Tibial nerve (tissue), 4 donors: ENCODE measurements around the gene DNAJC6. TPM values are rescaled to one million over a fixed set of nuclear protein-coding genes. Genes with fewer than 3 reads are reported as not detected.
"Not testable (repeated sequence)": the region's sequence is repeated elsewhere in the genome, so short reads cannot be mapped to it uniquely, and the experiment has no call there.

ENCODE experiments used
- DNase-seq, 2 donors: peaks; one replicate each; pipeline ENCODE4 v3.0.0-alpha.2; 2019; ENCODE audit warnings: low spot score in 2 of 2
- H3K27ac ChIP-seq, 4 donors: fragments of 200-600 bp; sonication (generic) in 3 of 4; one replicate each; pipeline ENCODE4 v1.5.1; 2017 to 2019; ENCODE audit warnings: mild to moderate bottlenecking in 1 of 4
- H3K27me3 ChIP-seq, 2 donors: fragments of 200-600 bp; sonication (generic) in 1 of 2; one replicate each; pipeline versions ENCODE4 v1.5.1 to v1.6.0; 2017 to 2019
- H3K36me3 ChIP-seq, 3 donors: fragments of 200-600 bp; sonication (generic); one replicate each; pipeline ENCODE4 v1.5.1; 2018 to 2019
- H3K4me1 ChIP-seq, 4 donors: fragments of 200-600 bp; sonication (generic) in 3 of 4; one replicate each; pipeline ENCODE4 v1.5.1; 2017 to 2019
- H3K4me3 ChIP-seq, 4 donors: fragments of 200-600 bp; sonication (generic) in 3 of 4; one replicate each; pipeline ENCODE4 v1.5.1; 2017 to 2019; ENCODE audit warnings: mild to moderate bottlenecking in 1 of 4, moderate library complexity in 1 of 4
- H3K9me3 ChIP-seq, 4 donors: fragments of 200-600 bp; sonication (generic) in 3 of 4; one replicate each; pipeline ENCODE4 v1.5.1; 2017 to 2019
- CTCF ChIP-seq, 5 experiments: fragments of 200-600 bp in 3 of 5; fragments of 450-650 bp in 2 of 5; sonication (generic) in 3 of 5; IDR thresholded peaks; one replicate each; pipeline ENCODE4 v1.5.1; 2016 to 2019; ENCODE audit warnings: antibody characterized with exemption in 5 of 5, mild to moderate bottlenecking in 3 of 5, moderate library complexity in 2 of 5
- EP300 ChIP-seq, 2 donors: sonication (generic); formaldehyde crosslinking; IDR thresholded peaks; one replicate each; pipeline ENCODE4 v1.6.1; 2017; ENCODE audit warnings: antibody characterized with exemption in 2 of 2, mild to moderate bottlenecking in 1 of 2
- POLR2A ChIP-seq, 2 donors: fragments of 450-650 bp; IDR thresholded peaks; one replicate each; pipeline ENCODE4 v1.6.1; 2017; ENCODE audit warnings: antibody characterized with exemption in 2 of 2, mild to moderate bottlenecking in 2 of 2, moderate library complexity in 2 of 2
- WGBS, 2 donors: methylation state at CpG; one replicate each; pipeline ENCODE4 v1.1.5; 2018; 5-methylcytosine and 5-hydroxymethylcytosine counted together
- total RNA-seq, 4 donors: library from RNA; depleted of rRNA; stranded (reverse); fragments of >200 nt; gene quantifications; one replicate each; pipeline ENCODE4 v1.1.0, GENCODE V29; 2016

Gene DNAJC6
- total RNA-seq, 4 donors from 2014 or later = 11.4 to 19.2 (median 16.9) TPM

GRCh38 chr1:65278376-65279069, 30.8 kb upstream of the DNAJC6 start:
- Histone ChIP-seq H3K27me3 (no peaks in the 10 kb centered on the region), H3K4me3 (no peak overlapping the region), H3K27ac (no peak overlapping the region), H3K4me1 (no peaks in the 10 kb centered on the region), H3K36me3 (no peaks in the 10 kb centered on the region), H3K9me3 (no peaks in the 10 kb centered on the region)
- no peak for DNase-seq
- TF ChIP-seq POLR2A (IDR thresholded peaks at IDR 0.05) (no peak), CTCF (IDR thresholded peaks at IDR 0.05) (no peak)
- 52 to 53% methylated on average over 5 of the region's 5 CpGs for WGBS, 2 donors

GRCh38 chr1:65279070-65279779, 30.1 kb upstream of the DNAJC6 start:
- Histone ChIP-seq H3K27me3 (no peaks in the 10 kb centered on the region), H3K4me3 (no peak overlapping the region), H3K27ac (no peak overlapping the region), H3K36me3 (no peaks in the 10 kb centered on the region), H3K9me3 (no peaks in the 10 kb centered on the region), H3K4me1 (no peaks in the 10 kb centered on the region)
- 44 to 48% methylated on average over 5 of the region's 5 CpGs for WGBS, 2 donors
- DNase-seq = no peak
- TF ChIP-seq POLR2A (IDR thresholded peaks at IDR 0.05) = no peak
- TF ChIP-seq EP300 (IDR thresholded peaks at IDR 0.05) = no peak
- TF ChIP-seq CTCF (IDR thresholded peaks at IDR 0.05) = no peak

GRCh38 chr1:65281846-65282245, 27.5 kb upstream of the DNAJC6 start:
- Histone ChIP-seq H3K27ac (no peak overlapping the region), H3K4me3 (no peak overlapping the region), H3K36me3 (no peaks in the 10 kb centered on the region), H3K27me3 (no peaks in the 10 kb centered on the region), H3K9me3 (no peaks in the 10 kb centered on the region), H3K4me1 (no peaks in the 10 kb centered on the region)
- no peak for DNase-seq
- TF ChIP-seq POLR2A (IDR thresholded peaks at IDR 0.05) (no peak), EP300 (IDR thresholded peaks at IDR 0.05) (no peak), CTCF (IDR thresholded peaks at IDR 0.05) (no peak)
- 92 to 94% methylated on average over 6 of the region's 6 CpGs for WGBS, 2 donors

- H3K36me3 ChIP-seq = no peaks in the 10 kb centered on the region
- 70 to 78% methylated on average over 3 of the region's 3 CpGs for WGBS, 2 donors
- no peak for TF ChIP-seq CTCF (IDR thresholded peaks at IDR 0.05)
- TF ChIP-seq EP300 (IDR thresholded peaks at IDR 0.05) = no peak
- TF ChIP-seq POLR2A (IDR thresholded peaks at IDR 0.05) = no peak
- no peak overlapping the region for H3K27ac ChIP-seq
- no peaks in the 10 kb centered on the region for H3K4me1 ChIP-seq
- no peaks in the 10 kb centered on the region for H3K27me3 ChIP-seq
- H3K9me3 ChIP-seq = no peaks in the 10 kb centered on the region
- H3K4me3 ChIP-seq = no peak overlapping the region
- DNase-seq = no peak
These were observed 25.1 kb upstream of the DNAJC6 start for GRCh38 chr1:65284229-65284628.

- no peaks in the 10 kb centered on the region for H3K4me1 ChIP-seq
- DNase-seq = no peak
- TF ChIP-seq EP300 (IDR thresholded peaks at IDR 0.05) = no peak
- TF ChIP-seq POLR2A (IDR thresholded peaks at IDR 0.05) = no peak
- TF ChIP-seq CTCF (IDR thresholded peaks at IDR 0.05) = no peak
- no peak overlapping the region for H3K27ac ChIP-seq
- H3K4me3 ChIP-seq = no peak overlapping the region
- no peaks in the 10 kb centered on the region for H3K27me3 ChIP-seq
- H3K36me3 ChIP-seq = no peaks in the 10 kb centered on the region
- no peaks in the 10 kb centered on the region for H3K9me3 ChIP-seq
These were observed 19.9 kb upstream of the DNAJC6 start for GRCh38 chr1:65289449-65289848.

GRCh38 chr1:65291818-65292217, 17.5 kb upstream of the DNAJC6 start:
- not testable (repeated sequence) for H3K4me3 ChIP-seq, H3K27me3 ChIP-seq, H3K9me3 ChIP-seq, H3K36me3 ChIP-seq, H3K4me1 ChIP-seq, H3K27ac ChIP-seq, DNase-seq
- WGBS, 2 donors = 89 to 91% methylated on average over 9 of the region's 9 CpGs
